ENCODE measurements around the gene SS18L1. TPM values are rescaled to one million over a fixed set of nuclear protein-coding genes. Genes with fewer than 3 reads are reported as not detected.

The SS18L1 gene, protein sequence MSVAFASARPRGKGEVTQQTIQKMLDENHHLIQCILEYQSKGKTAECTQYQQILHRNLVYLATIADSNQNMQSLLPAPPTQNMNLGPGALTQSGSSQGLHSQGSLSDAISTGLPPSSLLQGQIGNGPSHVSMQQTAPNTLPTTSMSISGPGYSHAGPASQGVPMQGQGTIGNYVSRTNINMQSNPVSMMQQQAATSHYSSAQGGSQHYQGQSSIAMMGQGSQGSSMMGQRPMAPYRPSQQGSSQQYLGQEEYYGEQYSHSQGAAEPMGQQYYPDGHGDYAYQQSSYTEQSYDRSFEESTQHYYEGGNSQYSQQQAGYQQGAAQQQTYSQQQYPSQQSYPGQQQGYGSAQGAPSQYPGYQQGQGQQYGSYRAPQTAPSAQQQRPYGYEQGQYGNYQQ
- total RNA-seq (10 to 100 TPM; 13.0 to 18.6 (median 14.3) TPM), polyA plus RNA-seq (10 to 100 TPM in 1 of 3 donors, 1 to 10 TPM in 2; 6.7 to 11.0 (median 8.4) TPM)
- long read RNA-seq, donor 1 = 0 reads
- long read RNA-seq, donor 2, full-length matches to known transcripts = 2 of 2 reads
- long read RNA-seq, donor 2, partial matches to known transcripts = 0 of 2 reads
- long read RNA-seq, donor 2, other reads (novel, unspliced or antisense) = 0 of 2 reads

DNA sequence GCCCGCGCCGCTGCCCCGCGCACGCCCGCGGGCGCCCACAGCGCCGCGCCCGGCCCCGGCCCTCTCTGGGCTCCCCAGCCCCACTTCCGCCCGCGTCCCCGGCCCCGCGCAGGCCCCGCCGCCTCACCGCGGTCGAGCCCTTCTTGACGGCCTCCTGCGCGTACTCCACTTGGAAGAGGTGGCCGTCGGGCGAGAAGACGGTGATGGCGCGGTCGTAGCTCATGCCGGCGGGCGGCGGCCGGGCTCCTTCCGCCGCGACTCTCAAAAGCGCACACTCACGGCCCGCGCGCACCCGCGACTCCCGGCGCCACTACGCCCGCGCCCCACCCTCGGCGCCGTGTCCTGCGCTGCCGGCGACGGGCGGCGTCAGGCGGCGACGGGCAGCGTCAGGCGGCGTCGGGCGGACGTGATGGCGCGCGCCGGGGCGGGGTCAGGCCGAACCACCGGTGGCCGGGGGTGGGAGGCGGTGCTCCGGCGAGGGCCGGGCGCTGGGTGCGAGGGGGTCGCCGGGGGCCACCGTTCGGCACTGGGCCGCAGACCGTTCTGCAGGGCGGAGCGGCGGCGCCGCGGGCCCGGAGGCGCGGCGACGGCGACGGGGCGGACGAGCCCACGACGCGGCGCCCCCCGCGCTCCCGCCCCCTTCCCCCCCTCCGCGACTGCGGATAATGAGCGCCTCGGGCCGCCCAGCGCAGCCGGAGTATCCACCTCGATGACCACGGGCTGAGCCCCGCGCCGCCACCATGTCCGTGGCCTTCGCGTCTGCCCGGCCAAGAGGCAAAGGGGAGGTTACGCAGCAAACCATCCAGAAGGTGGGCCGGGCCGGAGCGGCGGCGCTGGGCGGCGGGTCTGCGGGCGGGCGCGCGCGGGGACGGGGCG lies at the start of gene SS18L1, which contains the start of gene PSMA7:
SS18L1 (plus strand) TSS at position 689 of the 876 bp plus-strand sequence; CDS start at position 741, 52 bp downstream.
PSMA7 (minus strand) TSS at position 314 of the 876 bp plus-strand sequence; CDS start at position 223, 91 bp downstream.
- DNase-seq = peak; percentile 97
- peak within 1 kb of the TSS; percentile 86 to 99 (median 96) for H3K27ac ChIP-seq
- peaks cover 16 to 75% (median 49%) of the 10 kb centered on the region in 6 donors for H3K4me1 ChIP-seq
- H3K9me3 ChIP-seq = no peaks in the 10 kb centered on the region
- intact Hi-C loops (cut with DNase I; ENCODE audit: low total_unique reads) = loop anchor here (5.0 kb wide), 1 partner anchor 39 kb away; the partner anchor contains the start of gene MTG2
- TF ChIP-seq POLR2A (IDR thresholded peaks at IDR 0.05) (peak in 2 of 3 donors; percentile 70 to 87), POLR2AphosphoS5 (IDR thresholded peaks at IDR 0.05) (peak; percentile 90 to 96 (median 94))
- TF ChIP-seq, protein P1, sequence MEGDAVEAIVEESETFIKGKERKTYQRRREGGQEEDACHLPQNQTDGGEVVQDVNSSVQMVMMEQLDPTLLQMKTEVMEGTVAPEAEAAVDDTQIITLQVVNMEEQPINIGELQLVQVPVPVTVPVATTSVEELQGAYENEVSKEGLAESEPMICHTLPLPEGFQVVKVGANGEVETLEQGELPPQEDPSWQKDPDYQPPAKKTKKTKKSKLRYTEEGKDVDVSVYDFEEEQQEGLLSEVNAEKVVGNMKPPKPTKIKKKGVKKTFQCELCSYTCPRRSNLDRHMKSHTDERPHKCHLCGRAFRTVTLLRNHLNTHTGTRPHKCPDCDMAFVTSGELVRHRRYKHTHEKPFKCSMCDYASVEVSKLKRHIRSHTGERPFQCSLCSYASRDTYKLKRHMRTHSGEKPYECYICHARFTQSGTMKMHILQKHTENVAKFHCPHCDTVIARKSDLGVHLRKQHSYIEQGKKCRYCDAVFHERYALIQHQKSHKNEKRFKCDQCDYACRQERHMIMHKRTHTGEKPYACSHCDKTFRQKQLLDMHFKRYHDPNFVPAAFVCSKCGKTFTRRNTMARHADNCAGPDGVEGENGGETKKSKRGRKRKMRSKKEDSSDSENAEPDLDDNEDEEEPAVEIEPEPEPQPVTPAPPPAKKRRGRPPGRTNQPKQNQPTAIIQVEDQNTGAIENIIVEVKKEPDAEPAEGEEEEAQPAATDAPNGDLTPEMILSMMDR (IDR thresholded peaks at IDR 0.05 in 8 of 11, conservative IDR thresholded peaks at IDR 0.05 in 3 of 11) = peak in 2 of 11 experiments; percentile 8 to 10
- H3K4me3 ChIP-seq = peak within 1 kb of the TSS; percentile 60 to 97 (median 85)
- peaks cover under 1 to 29% (median 24%) of the 10 kb centered on the region in 6 donors for H3K36me3 ChIP-seq
- 0 to 2% (median 1%) methylated on average over 24 to 148 of the region's 148 CpGs for WGBS, 5 donors
- H3K27me3 ChIP-seq (replicated peaks in 1 of 7) = no peaks in the 10 kb centered on the region

DNA sequence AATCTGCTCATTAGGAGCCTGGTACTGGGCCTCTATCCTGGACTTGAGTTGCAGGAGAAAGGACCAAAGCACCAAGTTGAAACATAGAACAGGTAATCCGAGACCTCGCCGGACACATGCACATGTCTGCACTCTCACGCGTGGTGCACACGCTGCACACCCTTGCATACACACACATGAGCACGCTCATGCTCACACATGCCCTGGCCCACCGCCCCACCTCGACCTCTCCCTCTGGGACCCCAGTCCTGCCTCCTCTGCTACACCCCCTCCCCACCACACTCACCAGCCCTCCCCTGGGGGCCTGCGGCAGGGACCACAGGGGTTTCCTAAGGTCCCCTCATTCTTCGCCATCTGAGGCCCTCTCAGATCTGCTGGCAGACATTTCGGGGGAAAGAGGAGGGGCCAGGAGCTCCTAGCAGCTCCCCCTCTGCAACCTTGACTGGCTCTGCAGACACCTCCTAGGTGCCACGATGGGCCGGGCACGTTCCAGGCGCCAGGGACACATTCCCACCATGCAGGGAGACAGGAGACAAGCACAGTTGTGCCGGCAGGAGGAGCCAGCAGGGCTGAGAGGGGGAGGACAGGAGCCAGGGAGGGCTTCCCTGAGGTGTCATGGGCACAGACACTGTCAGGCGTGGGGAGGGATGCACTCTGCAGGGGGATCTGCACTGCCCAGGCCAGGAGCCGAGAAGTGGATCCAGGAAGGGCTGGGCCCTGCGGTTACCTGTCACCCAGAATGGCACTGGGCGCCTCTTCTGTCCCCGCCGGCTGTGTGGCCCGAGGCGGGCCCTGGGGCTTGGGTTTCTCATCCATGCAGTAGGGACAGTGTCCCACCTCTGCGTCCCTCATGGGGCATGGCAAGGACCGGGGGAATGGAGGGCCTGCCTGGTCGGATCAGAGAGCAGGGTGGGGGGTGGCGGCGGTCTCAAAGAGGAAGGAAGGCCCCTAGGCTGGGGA lies 46.9 kb upstream of the SS18L1 start:
- intact Hi-C loops (cut with DNase I; ENCODE audit: low total_unique reads) = no loop called here
- H3K27me3 ChIP-seq (replicated peaks in 1 of 7) = peaks cover 0 to 26% (median 0%) of the 10 kb centered on the region in 7 donors

DNA sequence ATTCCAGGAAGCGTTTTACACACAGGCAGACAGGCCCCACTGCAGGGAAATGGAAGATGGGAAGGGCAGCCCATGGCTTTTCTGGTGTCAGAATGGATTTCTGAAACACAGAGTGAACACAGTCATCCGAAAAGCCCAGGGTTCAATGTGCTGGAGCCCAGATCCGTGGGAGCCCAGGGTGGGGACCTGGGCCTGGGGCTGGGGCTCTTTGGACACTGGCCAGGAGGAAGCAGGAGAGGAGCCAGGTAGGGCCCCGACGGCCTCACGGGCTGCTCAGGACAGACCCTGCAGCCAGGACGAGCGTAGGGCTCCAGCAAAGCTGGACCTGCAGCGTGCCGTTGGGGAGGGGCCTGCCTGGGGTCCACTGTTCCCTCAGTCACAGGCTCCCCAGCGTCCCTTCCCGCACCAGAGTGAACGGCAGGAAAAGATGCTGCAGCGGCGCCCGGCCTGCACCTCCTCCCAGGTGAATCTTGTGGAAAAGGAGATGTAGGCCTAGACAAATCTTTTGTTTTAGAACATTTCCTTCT lies 45.6 kb upstream of the SS18L1 start:
- Histone ChIP-seq H3K27me3 (replicated peaks in 1 of 7) (peaks cover 0 to 35% (median 0%) of the 10 kb centered on the region in 7 donors), H3K27ac (no peak overlapping the region), H3K4me3 (no peak overlapping the region), H3K9me3 (peaks cover 0 to 56% (median 32%) of the 10 kb centered on the region in 8 donors), H3K4me1 (no peaks in the 10 kb centered on the region), H3K36me3 (no peaks in the 10 kb centered on the region)
- TF ChIP-seq POLR2A (IDR thresholded peaks at IDR 0.05) (no peak), POLR2AphosphoS5 (IDR thresholded peaks at IDR 0.05) (no peak)
- TF ChIP-seq, protein P1 (IDR thresholded peaks at IDR 0.05 in 8 of 11, conservative IDR thresholded peaks at IDR 0.05 in 3 of 11) = no peak
- DNase-seq = no peak
- WGBS, 5 donors = 74 to 88% (median 82%) methylated on average over 11 to 16 of the region's 16 CpGs
- intact Hi-C loops (cut with DNase I; ENCODE audit: low total_unique reads) = no loop called here

More for the DNA sequence above, 46.9 kb upstream of the SS18L1 start:
- Histone ChIP-seq H3K27ac (no peak overlapping the region), H3K4me1 (no peaks in the 10 kb centered on the region), H3K4me3 (no peak overlapping the region), H3K36me3 (no peaks in the 10 kb centered on the region), H3K9me3 (peaks cover 0 to 54% (median 20%) of the 10 kb centered on the region in 8 donors)
- no peak for DNase-seq
- TF ChIP-seq POLR2A (IDR thresholded peaks at IDR 0.05) (no peak), POLR2AphosphoS5 (IDR thresholded peaks at IDR 0.05) (no peak)
- TF ChIP-seq, protein P1 (IDR thresholded peaks at IDR 0.05 in 8 of 11, conservative IDR thresholded peaks at IDR 0.05 in 3 of 11) = no peak
- WGBS, 5 donors = 78 to 88% (median 81%) methylated on average over 23 to 30 of the region's 30 CpGs

Measured in spleen (tissue), 13 donors.